Measurements from ENCODE around the gene CCDC18. TPM values are rescaled to one million over a fixed set of nuclear protein-coding genes. Genes with fewer than 3 reads are reported as not detected.

The CCDC18 gene
- total RNA-seq, 1 donor from 2014 or later, result 6.9 TPM

GRCh38 chr1:93317207-93317606, 136.7 kb downstream of the CCDC18 start:
- TF ChIP-seq CTCF (IDR thresholded peaks at IDR 0.05), result no peak
- Mint-ChIP-seq H3K27me3 (ENCODE audit: unreplicated experiment) (no peaks in the 10 kb centered on the region), H3K27ac (ENCODE audit: unreplicated experiment) (no peak overlapping the region), H3K36me3 (ENCODE audit: unreplicated experiment) (peaks cover 9% of the 10 kb centered on the region), H3K4me3 (ENCODE audit: unreplicated experiment) (no peak overlapping the region), H3K4me1 (ENCODE audit: unreplicated experiment) (peaks cover 8% of the 10 kb centered on the region), H3K9me3 (ENCODE audit: unreplicated experiment) (no peaks in the 10 kb centered on the region)
- no peak for DNase-seq (ENCODE audit: extremely low spot score, unreplicated experiment)

- no peaks in the 10 kb centered on the region for H3K27me3 Mint-ChIP-seq (ENCODE audit: unreplicated experiment)
- H3K4me3 Mint-ChIP-seq (ENCODE audit: unreplicated experiment), result no peak overlapping the region
Measured at GRCh38 chr1:93317943-93318342, 137.4 kb downstream of the CCDC18 start.

GRCh38 chr1:93321720-93322119, 141.2 kb downstream of the CCDC18 start:
- no peak for DNase-seq (ENCODE audit: extremely low spot score, unreplicated experiment)
- H3K9me3 Mint-ChIP-seq (ENCODE audit: unreplicated experiment), result no peaks in the 10 kb centered on the region
- TF ChIP-seq CTCF (IDR thresholded peaks at IDR 0.05), result no peak
- H3K4me1 Mint-ChIP-seq (ENCODE audit: unreplicated experiment), result peaks cover 8% of the 10 kb centered on the region
- no peak overlapping the region for H3K4me3 Mint-ChIP-seq (ENCODE audit: unreplicated experiment)
- H3K36me3 Mint-ChIP-seq (ENCODE audit: unreplicated experiment), result peaks cover 5% of the 10 kb centered on the region
- H3K27me3 Mint-ChIP-seq (ENCODE audit: unreplicated experiment), result no peaks in the 10 kb centered on the region
- no peak overlapping the region for H3K27ac Mint-ChIP-seq (ENCODE audit: unreplicated experiment)

More at GRCh38 chr1:93317943-93318342, 137.4 kb downstream of the CCDC18 start:
- Mint-ChIP-seq H3K36me3 (ENCODE audit: unreplicated experiment) (peaks cover 9% of the 10 kb centered on the region), H3K27ac (ENCODE audit: unreplicated experiment) (no peak overlapping the region), H3K9me3 (ENCODE audit: unreplicated experiment) (no peaks in the 10 kb centered on the region), H3K4me1 (ENCODE audit: unreplicated experiment) (peaks cover 8% of the 10 kb centered on the region)
- no peak for TF ChIP-seq CTCF (IDR thresholded peaks at IDR 0.05)
- no peak for DNase-seq (ENCODE audit: extremely low spot score, unreplicated experiment)

- no peak for TF ChIP-seq CTCF (IDR thresholded peaks at IDR 0.05)
- no peak for DNase-seq (ENCODE audit: extremely low spot score, unreplicated experiment)
- H3K36me3 Mint-ChIP-seq (ENCODE audit: unreplicated experiment), result peaks cover 5% of the 10 kb centered on the region
- H3K4me1 Mint-ChIP-seq (ENCODE audit: unreplicated experiment), result peaks cover 8% of the 10 kb centered on the region
- no peak overlapping the region for H3K27ac Mint-ChIP-seq (ENCODE audit: unreplicated experiment)
- H3K4me3 Mint-ChIP-seq (ENCODE audit: unreplicated experiment), result no peak overlapping the region
- H3K9me3 Mint-ChIP-seq (ENCODE audit: unreplicated experiment), result no peaks in the 10 kb centered on the region
- H3K27me3 Mint-ChIP-seq (ENCODE audit: unreplicated experiment), result no peaks in the 10 kb centered on the region
Measured at GRCh38 chr1:93322349-93322748, 141.8 kb downstream of the CCDC18 start.

GRCh38 chr1:93323185-93323820, 142.8 kb downstream of the CCDC18 start:
- Mint-ChIP-seq H3K4me3 (ENCODE audit: unreplicated experiment) (no peak overlapping the region), H3K27ac (ENCODE audit: unreplicated experiment) (no peak overlapping the region)

More at GRCh38 chr1:93323185-93323820, 142.8 kb downstream of the CCDC18 start:
- Mint-ChIP-seq H3K4me1 (ENCODE audit: unreplicated experiment) (peaks cover 8% of the 10 kb centered on the region), H3K27me3 (ENCODE audit: unreplicated experiment) (no peaks in the 10 kb centered on the region), H3K36me3 (ENCODE audit: unreplicated experiment) (peaks cover 5% of the 10 kb centered on the region), H3K9me3 (ENCODE audit: unreplicated experiment) (no peaks in the 10 kb centered on the region)
- DNase-seq (ENCODE audit: extremely low spot score, unreplicated experiment), result no peak
- no peak for TF ChIP-seq CTCF (IDR thresholded peaks at IDR 0.05)
